ENCODE measurements around the gene SOD1. TPM values are rescaled to one million over a fixed set of nuclear protein-coding genes. Genes with fewer than 3 reads are reported as not detected.

The SOD1 gene
- total and polyA plus RNA-seq, 2 donors (not counting 3 experiments of a cell fraction or from before 2014, with no cell fraction given): 198 to 268 TPM

- Histone ChIP-seq H3K9ac (replicated peaks; ENCODE audit: extremely low read depth, insufficient read depth, low read length) (no peak overlapping the region), H3K4me2 (ENCODE audit: insufficient read depth, low read length) (no peak overlapping the region), H3K27ac (ENCODE audit: insufficient read depth, low read depth, low read length) (no peak overlapping the region), H3K36me3 (ENCODE audit: control insufficient read depth in 2 of 2, extremely low read depth in 1 of 2, insufficient read depth in 2 of 2, low read length in 2 of 2) (peaks cover 5 to 30% of the 10 kb centered on the region in 2 experiments), H3K79me2 (ENCODE audit: control insufficient read depth, insufficient read depth, low read length) (peaks cover 23% of the 10 kb centered on the region), H3K4me1 (ENCODE audit: control insufficient read depth, extremely low read depth, insufficient read depth, low read length) (no peaks in the 10 kb centered on the region), H4K20me1 (replicated peaks; ENCODE audit: control insufficient read depth, extremely low read depth, insufficient read depth, low read length) (no peaks in the 10 kb centered on the region), H2AFZ (ENCODE audit: low read depth, low read length) (no peak overlapping the region), H3K9me1 (replicated peaks; ENCODE audit: control insufficient read depth, extremely low read depth, insufficient read depth, low read length) (no peaks in the 10 kb centered on the region), H3K4me3 (replicated peaks in 1 of 3; ENCODE audit: insufficient read depth in 1 of 3, low read depth in 1 of 3, low read length in 3 of 3) (no peak overlapping the region), H3K27me3 (ENCODE audit: control insufficient read depth in 2 of 2, insufficient read depth in 2 of 2, low read length in 2 of 2) (no peaks in the 10 kb centered on the region), H3K9me3 (replicated peaks; ENCODE audit: control insufficient read depth, insufficient read depth, low read length) (no peaks in the 10 kb centered on the region)
- intact Hi-C loops (cut with micrococcal nuclease): no loop called here
- CTCF ChIA-PET: interaction anchor here (0.6 kb wide), 1 partner anchor 11 kb away, joined by 3 read pairs; no protein-coding TSS in a partner anchor
- BruUV-seq (replicated peaks): no TSS peak
- POLR2A ChIA-PET: no interaction called here
- dilution Hi-C loops (cut with MboI; ENCODE audit: extremely low pct_ligation_motif_present, low sequenced_read_pairs): no loop called here
- DNase-seq (ENCODE audit: low read depth, low spot score): no peak
- no peak for FAIRE-seq
- TF ChIP-seq JUN (IDR thresholded peaks at IDR 0.05; ENCODE audit: borderline replicate concordance, insufficient read depth, insufficient read length, low read depth) (no peak), EZH2 (IDR thresholded peaks at IDR 0.05; ENCODE audit: borderline replicate concordance, low read depth, low read length, severe bottlenecking) (no peak), GATA2 (IDR thresholded peaks at IDR 0.05; ENCODE audit: insufficient read depth, insufficient read length, low read depth, low read length) (no peak), POLR2AphosphoS5 (IDR thresholded peaks at IDR 0.05; ENCODE audit: insufficient read depth, low read depth, low read length) (no peak), POLR2A (IDR thresholded peaks at IDR 0.05; ENCODE audit: low read depth, low read length) (no peak), MYC (IDR thresholded peaks at IDR 0.05; ENCODE audit: low read depth, low read length) (no peak), FOS (IDR thresholded peaks at IDR 0.05; ENCODE audit: borderline replicate concordance, insufficient read depth, low read length) (no peak)
- TF ChIP-seq, protein P1, sequence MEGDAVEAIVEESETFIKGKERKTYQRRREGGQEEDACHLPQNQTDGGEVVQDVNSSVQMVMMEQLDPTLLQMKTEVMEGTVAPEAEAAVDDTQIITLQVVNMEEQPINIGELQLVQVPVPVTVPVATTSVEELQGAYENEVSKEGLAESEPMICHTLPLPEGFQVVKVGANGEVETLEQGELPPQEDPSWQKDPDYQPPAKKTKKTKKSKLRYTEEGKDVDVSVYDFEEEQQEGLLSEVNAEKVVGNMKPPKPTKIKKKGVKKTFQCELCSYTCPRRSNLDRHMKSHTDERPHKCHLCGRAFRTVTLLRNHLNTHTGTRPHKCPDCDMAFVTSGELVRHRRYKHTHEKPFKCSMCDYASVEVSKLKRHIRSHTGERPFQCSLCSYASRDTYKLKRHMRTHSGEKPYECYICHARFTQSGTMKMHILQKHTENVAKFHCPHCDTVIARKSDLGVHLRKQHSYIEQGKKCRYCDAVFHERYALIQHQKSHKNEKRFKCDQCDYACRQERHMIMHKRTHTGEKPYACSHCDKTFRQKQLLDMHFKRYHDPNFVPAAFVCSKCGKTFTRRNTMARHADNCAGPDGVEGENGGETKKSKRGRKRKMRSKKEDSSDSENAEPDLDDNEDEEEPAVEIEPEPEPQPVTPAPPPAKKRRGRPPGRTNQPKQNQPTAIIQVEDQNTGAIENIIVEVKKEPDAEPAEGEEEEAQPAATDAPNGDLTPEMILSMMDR (IDR thresholded peaks at IDR 0.05; ENCODE audit: extremely low read depth in 1 of 2, insufficient read depth in 1 of 2, low read depth in 1 of 2, low read length in 2 of 2): no peak
- TF ChIP-seq, protein P2, sequence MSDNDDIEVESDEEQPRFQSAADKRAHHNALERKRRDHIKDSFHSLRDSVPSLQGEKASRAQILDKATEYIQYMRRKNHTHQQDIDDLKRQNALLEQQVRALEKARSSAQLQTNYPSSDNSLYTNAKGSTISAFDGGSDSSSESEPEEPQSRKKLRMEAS (IDR thresholded peaks at IDR 0.05; ENCODE audit: insufficient read depth, insufficient read length): no peak
These were observed 40.5 kb downstream of the SOD1 start for GRCh38 chr21:31700040-31700439.

All from endothelial cell of umbilical vein (primary cell).